Heart left ventricle (tissue), 13 donors: ENCODE measurements around the gene NKX2-4.

ENCODE experiments used
- POLR2A ChIP-seq, 2 donors: fragments of 450-650 bp; IDR thresholded peaks; one replicate each; pipeline ENCODE4 v1.6.1; 2017; ENCODE audit warnings: antibody characterized with exemption in 2 of 2, mild to moderate bottlenecking in 2 of 2, moderate library complexity in 2 of 2
- TF ChIP-seq, protein P1 (sequence below), 12 donors: fragments of 200-600 bp; sonication (generic) in 4 of 12; IDR thresholded peaks; one replicate each; pipeline versions ENCODE4 v1.5.0 to v1.8.0; 2018 to 2022; ENCODE audit warnings: antibody characterized with exemption in 12 of 12, mild to moderate bottlenecking in 5 of 12
- donor health status: ischemic (EF 13 %, LVEDD 7.1; RV severe dilation, severe dysfunction).
- donor health status: DM: no; HTN: yes; CAD: no.
- donor health status: DM: no; HTN: no; CAD: no.
- donor health status: ischemic (EF 25% LVEDD 6.9; RV normal size, moderate dysfunction).
- donor health status: ischemic (EF 25% LVEDD 5.7; RV mildly dilated, moderate dysfunction).
- donor health status: ischemic (EF 35%, LVEDD 5.7; RV mildly dilated, moderate dysfunction).
- donor health status: nonischemic (EF 11% LVEDD 7.7; RV severe dilation, severe dysfunction).
- donor health status: DM: yes; HTN: yes; CAD: no.
- donor health status: PGD.
- donor health status: ischemic (EF 29% LVEDD 5.4; RV normal size, mild dysfunction).
- donor health status: nonischemic (EF 23%, LVEDD 6.1; RV moderate dilation, normal function).

DNA sequence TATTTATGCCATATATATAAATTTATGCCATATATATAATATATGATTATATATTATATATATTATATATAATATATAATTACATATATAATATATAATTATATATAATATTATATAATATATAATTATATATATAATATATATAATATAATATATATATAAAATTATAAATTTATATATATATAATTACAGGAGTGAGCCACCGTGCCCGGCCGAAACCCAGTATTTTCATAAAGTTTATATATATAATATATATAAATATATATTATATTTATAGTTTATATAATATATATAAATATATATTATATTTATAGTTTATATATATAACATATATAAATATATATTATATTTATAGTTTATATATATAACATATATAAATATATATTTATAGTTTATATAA lies 31.6 kb downstream of the NKX2-4 start:
- TF ChIP-seq, protein P1, sequence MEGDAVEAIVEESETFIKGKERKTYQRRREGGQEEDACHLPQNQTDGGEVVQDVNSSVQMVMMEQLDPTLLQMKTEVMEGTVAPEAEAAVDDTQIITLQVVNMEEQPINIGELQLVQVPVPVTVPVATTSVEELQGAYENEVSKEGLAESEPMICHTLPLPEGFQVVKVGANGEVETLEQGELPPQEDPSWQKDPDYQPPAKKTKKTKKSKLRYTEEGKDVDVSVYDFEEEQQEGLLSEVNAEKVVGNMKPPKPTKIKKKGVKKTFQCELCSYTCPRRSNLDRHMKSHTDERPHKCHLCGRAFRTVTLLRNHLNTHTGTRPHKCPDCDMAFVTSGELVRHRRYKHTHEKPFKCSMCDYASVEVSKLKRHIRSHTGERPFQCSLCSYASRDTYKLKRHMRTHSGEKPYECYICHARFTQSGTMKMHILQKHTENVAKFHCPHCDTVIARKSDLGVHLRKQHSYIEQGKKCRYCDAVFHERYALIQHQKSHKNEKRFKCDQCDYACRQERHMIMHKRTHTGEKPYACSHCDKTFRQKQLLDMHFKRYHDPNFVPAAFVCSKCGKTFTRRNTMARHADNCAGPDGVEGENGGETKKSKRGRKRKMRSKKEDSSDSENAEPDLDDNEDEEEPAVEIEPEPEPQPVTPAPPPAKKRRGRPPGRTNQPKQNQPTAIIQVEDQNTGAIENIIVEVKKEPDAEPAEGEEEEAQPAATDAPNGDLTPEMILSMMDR (IDR thresholded peaks at IDR 0.05), result no peak
- TF ChIP-seq POLR2A (IDR thresholded peaks at IDR 0.05), result no peak
